AG10803 (cell line): Measurements from ENCODE around the gene ANKRD29.

Source experiments
- DNase-seq: peaks from one replicate; pipeline ENCODE4 v3.0.0; 2010; ENCODE audit warnings: low read depth
- H3K4me3 ChIP-seq: 2 replicates; pipeline ENCODE4 v1.5.1; 2011; ENCODE audit warnings: mild to moderate bottlenecking, low read length, control low read depth
- CTCF ChIP-seq: conservative IDR thresholded peaks from 2 replicates; pipeline ENCODE4 v1.5.1; 2011; ENCODE audit warnings: mild to moderate bottlenecking, low read length, control low read depth, inconsistent platforms

The ANKRD29 gene

GRCh38 chr18:23627321-23627720, 35.4 kb downstream of the ANKRD29 start:
- DNase-seq, result peak; percentile 29
- no peak for TF ChIP-seq CTCF
- no peak overlapping the region for H3K4me3 ChIP-seq

DNA sequence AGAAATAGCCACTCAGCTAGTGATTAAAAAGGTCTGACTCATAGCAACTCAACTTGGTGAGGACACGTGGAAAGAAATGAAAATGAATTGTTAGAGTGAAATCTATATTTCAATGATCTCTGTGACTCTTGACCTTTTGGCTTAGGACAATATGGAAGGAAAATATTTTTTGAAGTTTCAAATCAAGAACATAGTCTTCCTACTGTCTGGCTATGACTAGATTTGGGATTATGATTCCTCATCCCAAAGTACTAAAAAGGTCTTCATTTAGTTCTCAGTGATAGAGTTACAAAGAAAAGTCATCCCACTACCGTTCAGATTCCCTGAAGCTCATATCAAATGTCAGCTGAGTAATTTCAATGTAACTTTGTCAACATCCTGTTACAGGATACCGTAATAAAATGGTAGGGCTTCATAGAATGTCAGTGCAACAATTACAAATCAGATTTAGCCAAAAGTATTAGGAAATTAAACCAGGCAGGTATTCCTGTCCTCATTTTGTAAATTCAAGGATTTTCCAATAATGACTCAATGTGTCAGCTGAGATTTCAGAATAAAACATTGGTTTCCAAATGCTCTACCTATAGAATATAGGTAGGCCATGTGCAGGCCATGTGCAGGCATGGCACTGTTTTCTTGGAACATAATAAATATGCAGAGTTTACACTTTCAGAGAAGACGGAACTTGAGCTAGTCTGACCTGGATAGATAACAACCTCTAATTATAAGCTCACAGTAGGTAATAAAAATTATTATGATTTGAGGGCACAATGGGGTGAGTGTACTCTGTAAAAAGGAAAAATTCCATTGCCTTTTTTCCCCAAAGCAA, 36.0 kb downstream of the ANKRD29 start:
- no peak for DNase-seq
- no peak for TF ChIP-seq CTCF
- H3K4me3 ChIP-seq, result no peak overlapping the region

GRCh38 chr18:23623040-23623439, 39.7 kb downstream of the ANKRD29 start:
- no peak for DNase-seq
- TF ChIP-seq CTCF, result no peak
- no peak overlapping the region for H3K4me3 ChIP-seq

GRCh38 chr18:23619388-23619881, 43.3 kb downstream of the ANKRD29 start:
- H3K4me3 ChIP-seq, result peak overlapping the region; percentile 56
- peak; percentile 23 for DNase-seq
- TF ChIP-seq CTCF, result no peak

DNA sequence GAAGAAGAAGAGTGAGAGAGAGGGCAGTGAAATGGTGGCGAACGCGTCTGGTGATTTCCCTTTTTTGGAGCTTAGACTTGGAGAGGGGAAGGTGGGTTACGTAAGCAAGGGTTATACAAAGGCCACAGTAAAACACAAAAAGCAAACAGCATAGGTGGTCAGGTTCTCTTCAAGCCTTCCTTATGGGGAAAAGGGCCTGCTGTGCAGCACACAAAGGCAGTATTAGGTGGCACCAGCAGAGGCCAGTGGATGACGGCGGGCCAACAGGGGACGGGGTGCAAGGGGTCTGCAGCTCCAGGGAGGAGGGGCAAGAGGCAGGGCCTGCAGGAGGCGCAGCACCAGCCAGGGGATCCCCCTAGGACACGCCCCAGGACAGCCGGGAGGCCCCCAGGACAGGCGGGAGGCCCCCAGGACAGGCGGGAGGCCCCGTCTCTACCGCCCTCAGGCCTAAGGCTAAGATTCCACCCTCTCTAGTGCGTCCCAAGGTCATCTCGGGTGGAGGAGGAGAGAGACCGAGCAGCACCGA, 43.8 kb downstream of the ANKRD29 start:
- no peak for TF ChIP-seq CTCF
- H3K4me3 ChIP-seq, result peak overlapping the region; percentile 56
- DNase-seq, result no peak

DNA sequence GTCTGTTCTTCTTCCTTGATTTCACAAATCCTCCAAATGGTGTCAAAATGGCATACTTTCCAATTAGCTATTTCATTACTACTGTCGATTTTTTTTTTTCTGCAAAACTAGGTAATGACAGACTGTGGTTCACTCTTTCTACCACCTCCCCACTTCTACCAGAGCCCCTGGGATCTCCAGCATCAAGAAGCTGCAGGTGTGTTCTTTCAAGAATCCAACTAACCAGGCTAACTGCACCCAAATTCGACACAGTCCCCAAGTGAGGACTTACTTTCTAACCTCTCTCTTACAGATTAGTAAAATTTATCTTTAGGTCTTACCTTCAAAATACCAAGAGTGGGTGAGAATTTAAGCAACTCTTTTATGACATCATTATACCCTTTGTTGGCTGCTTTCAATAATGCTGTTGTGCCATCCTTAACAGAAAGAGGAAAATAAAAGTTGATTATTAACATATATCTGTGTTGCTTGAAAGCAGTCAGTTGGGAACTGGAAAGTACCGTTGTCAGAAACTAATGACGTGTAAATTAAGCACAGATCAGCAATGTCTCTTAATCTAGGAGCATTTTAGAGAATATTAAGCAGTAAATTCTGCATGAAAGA, 45.2 kb downstream of the ANKRD29 start:
- no peak for TF ChIP-seq CTCF
- H3K4me3 ChIP-seq, result no peak overlapping the region
- no peak for DNase-seq
